NCI-H1105 (cell line): ENCODE results near the gene NBAS.
"Not testable (repeated sequence)": the region's sequence is repeated elsewhere in the genome, so short reads cannot be mapped to it uniquely, and the experiment has no call there.

Source experiments
- DNase-seq: peaks from one replicate; lab custom pipeline; 2025; lab: John Stamatoyannopoulos, UW

Gene NBAS

DNA sequence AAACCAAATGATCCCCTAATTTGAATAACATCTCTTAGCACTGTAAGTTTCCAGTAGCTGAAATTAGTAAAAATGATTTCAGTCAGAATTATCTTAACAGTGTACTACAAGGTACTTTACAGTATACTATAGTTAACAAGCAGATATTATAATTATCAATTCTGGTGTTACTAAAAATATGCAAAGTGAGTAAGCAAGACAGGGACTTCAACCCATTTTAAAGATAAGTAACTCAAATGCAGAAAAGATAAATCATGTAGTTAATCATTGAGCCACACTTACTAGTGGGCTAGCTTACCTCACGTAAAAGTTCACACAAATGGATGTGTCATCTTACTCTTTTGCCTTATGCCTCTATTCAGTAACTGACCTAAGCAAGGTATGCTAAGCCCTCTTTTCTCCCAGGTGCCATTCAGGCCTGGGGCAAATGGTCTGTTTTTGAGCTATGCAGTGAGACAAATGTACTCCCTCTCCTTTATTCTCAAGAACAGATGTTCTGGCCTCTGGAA is 101.0 kb downstream of the NBAS start:
- no peak for DNase-seq

DNA sequence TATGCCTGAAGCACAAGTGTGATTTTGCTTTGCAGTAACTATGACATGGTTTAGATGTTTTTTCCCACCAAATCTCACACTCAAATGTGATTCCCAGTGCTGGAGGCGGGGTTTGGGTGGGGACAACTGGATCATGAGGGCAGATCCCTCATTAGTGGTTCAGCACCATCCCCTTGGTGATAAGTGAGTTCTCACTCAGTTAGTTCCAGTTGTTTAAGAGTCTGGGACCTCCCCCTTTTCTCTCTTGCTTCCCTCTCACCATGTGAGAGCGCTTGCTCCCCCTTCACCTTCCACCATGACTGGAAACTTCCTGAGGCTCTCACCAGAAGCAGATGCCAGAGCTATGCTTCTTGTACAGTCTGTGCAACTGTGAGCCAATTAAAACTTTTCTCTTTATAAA is 102.9 kb downstream of the NBAS start:
- no peak for DNase-seq

DNA sequence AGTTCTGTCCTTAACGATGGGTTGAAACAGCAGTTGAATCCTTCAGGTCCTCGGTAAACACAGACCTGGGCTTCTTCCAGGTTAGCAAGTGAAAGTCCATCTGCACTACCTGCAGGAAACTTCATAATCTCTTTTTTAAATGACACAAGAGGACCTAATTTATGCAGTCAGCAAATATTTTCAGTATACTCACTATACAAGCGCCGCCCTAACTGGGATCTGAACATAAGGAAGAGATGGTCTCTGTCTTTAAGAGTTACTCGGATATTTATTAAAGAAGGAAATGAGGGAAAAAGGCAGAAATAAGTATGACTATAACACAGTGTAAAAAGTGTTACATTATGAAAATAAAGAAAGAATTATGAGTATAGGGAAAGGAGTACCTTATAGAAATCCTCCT is 103.3 kb downstream of the NBAS start:
- no peak for DNase-seq

DNA sequence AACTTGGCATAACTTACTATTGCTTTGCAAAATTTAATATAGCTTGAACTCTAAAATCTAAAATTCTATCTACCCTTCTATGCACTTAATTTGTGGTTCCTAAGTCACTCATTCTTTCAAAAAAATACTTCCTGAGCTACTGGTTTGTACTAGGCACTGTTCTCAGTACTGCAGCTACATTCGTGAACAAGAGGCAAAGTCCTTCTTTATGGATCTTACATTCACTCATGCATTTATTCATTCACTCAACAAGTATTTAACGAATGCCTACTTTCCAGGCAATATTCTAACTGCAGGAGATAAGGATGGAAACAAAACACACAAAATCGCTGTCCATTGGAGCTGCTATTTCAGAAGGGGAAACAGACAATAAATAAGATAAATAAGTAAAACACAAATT is 104.8 kb downstream of the NBAS start:
- DNase-seq, result no peak

DNA sequence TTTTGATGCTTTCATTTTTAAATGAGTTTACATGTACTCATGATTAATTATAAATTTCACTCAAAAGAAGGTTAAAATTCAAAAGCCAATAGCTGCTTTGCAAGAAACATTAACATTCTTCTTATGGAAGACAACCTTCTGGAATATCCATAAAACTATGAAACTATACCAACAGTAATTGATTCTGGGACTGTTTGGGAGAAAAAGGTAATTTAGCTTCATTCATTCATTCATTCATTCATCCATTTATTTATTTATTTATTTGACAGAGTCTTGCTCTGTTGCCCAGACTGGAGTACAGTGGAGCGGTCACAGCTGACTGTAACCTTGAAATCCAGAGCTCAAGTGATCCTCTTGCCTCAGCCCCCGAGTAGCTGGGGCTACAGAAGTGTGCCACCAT is 110.3 kb downstream of the NBAS start:
- DNase-seq, result no peak

DNA sequence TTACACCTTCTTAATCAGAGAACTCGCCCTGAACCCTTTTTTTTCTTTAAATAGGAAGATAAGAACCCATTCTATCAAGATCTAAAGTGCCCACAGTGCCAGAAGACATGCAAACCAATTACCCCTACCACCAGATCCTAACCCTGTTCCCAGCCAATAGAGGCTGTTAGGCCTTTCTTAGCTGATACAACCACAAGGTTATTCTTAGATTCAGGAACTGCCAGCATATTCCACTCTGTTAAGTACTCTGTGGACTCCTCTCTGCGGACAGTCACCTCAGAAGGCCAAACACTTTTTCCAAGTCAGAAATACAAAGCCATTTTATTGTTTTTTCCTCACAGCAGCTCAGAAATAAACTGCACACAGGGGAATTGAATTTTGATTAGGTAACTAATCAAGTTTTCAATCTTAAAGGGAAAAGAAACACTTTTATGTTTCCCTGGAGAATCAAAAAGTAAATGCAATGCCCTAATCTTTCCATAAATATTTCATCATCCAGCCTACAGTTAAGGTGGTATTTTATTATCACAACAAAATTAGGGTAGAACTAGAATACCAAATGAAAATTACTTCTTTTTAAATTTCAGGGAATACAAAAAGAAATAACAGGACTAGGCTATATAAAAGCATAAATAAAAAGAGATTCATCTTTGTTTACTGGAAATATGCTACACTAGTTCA is 111.4 kb downstream of the NBAS start:
- DNase-seq, result no peak

DNA sequence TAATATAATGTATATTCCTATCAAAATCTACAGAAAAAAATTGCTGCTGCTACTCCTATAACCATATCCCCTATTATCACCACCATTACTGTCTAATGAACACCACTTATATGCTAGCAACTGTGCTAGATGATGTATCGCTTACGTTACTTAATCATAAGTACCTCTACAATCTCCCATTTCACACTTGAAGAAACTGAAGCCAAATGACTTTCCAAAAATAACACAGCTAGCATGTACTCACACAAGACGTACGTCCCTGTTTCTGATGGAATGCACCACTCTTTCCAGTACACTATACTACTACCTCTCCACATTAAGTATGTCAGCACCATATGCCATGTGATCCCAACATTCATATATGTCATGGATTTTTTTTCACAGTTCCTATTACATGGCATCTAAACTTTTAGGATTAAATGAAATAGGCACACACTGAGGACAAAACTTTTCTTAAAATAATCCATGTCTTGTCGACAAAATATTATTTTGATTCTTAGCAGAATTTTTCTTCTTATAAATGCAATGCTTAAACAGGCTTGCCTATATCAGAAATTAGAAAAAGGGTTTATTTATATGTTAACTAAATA is 112.8 kb downstream of the NBAS start:
- no peak for DNase-seq

DNA sequence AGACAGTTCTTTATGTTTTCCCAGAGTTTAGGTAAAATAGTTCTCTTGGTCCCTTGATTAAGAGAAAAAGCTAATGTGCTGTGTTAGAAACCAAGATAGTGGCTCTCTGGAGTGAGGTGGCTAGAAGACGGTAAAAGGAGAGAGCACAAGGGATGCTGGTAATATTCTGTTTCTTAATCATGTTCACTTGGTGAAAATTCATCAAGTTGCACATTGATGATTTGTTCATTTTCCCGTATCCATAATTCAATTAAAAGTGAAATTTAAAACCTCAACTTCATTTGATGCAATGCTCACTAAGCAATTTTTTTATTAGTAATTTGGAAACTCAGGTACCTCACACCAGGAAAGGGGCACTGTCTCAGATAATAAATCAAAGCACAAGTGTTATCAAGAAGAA is 113.8 kb downstream of the NBAS start:
- DNase-seq, result no peak

DNA sequence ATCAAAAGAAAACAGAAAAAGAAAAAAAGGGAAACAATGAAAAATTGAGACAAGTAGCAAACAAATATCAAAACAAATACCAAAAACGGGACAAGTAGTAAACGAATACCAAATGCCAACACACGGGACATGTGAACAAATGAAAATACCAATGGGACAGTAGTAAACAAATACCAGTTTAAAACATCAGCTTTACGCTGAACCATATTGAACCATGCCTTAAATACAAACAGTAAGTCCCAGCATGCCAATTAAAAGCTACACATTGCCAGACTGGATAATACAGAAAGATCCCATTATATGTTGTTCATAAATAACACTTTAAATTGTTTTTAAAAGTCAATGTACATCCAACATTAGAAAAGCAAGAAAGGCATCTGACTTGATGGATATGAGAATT is 114.2 kb downstream of the NBAS start:
- no peak for DNase-seq

DNA sequence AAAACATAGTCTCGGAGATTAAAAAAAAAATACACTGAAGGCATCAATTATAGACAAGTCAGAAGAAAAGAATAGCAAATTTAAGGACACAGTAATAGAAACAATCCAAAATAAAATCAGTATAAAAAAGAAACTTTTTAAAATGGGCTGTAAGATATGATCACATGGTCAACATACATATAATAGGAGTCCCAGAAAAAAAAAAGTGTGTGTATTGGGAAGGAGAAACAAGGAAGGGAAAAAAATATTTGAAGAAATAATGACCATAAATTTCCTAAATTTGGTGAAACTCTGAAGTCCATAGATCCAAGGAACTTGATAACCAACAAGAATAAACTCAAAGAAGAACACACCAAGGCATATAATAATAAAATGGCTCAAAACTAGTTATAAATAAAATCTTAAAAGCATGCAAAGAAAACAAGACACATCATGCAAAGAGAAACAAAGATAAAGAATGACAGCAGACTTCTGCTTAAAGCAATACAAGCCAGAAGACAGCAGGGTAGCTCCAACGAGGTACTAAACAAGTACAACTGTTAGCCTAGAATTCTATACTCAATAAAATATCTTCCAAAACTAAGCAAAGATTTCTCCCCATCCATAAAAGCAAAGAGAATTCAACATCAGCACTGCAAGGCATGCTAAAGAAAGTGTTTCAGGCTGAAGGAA is 115.1 kb downstream of the NBAS start:
- DNase-seq, result no peak

DNA sequence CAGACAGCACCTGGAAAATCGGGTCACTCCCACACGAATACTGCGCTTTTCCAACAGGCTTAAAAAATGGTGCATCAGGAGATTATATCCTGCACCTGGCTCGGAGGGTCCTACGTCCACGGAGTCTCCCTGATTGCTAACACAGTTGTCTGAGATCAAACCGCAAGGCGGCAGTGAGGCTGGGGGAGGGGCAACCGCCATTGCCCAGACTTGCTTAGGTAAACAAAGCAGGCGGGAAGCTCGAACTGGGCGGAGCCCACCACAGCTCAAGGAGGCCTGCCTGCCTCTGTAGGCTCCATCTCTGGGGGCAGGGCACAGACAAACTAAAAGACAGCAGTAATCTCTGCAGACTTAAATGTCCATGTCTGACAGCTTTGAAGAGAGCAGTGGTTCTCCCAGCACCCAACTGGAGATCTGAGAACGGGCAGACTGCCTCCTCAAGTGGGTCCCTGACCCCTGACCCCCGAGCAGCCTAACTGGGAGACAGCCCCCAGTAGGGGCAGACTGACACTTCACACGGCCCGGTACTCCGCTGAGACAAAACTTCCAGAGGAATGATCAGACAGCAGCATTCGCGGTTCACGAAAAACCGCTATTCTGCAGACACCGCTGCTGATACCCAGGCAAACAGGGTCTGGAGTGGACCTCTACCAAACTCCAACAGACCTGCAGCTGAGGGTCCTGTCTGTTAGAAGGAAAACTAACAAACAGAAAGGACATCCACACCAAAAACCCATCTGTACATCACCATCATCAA is 121.2 kb downstream of the NBAS start:
- DNase-seq, result not testable (repeated sequence)

DNA sequence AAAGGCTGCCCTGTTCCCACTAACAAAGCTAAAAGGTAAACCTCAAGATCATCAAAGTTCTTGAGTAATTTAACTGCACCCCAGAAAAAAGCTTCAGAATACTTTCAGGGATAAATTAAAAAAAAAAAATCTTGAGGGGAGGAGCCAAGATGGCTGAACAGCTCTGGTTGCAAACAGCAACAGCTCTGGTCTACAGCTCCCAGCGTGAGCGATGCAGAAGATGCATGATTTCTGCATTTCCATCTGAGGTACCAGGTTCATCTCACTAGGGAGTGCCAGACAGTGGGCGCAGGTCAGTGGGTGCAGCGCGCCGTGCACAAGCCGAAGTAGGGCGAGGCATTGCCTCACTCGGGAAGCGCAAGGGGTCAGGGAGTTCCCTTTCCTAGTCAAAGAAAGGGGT is 121.8 kb downstream of the NBAS start:
- DNase-seq, result not testable (repeated sequence)

DNA sequence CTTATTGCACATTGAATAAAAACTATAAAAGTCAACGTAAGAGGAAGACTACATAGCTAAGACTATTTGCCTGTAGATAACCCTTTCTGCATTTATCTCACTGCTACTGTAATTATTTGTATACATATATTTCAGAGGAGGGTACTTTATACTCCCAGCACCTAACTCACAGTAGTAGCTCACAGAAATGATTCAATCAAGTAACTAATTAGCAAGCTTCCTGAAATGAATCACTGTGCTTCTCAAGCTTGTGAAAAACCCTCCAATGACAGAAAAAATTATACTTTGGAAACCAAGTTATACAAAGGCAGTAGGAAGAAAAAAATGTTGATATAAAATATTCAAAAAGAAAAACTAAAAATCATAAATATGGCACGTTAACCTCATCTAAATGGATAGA is 124.9 kb downstream of the NBAS start:
- DNase-seq, result no peak

DNA sequence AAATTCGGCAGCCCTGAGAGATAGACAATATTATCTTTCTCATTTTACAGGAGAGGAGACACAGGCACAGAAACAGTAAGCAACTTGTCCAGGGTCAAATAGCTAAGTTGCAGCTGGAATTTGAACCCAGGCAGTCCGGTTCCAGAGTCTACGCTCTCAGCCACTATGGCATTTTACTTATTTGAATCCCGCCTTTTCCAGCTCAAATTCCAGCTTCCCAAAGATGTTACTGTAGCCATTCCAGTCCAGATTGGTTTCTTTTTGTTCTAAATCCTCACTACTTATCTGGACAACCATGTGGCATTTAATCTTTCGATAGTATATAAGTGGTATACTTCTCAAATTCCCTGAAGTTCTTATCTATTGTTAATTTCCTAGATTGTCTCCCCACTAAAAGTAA is 125.7 kb downstream of the NBAS start:
- DNase-seq, result no peak

DNA sequence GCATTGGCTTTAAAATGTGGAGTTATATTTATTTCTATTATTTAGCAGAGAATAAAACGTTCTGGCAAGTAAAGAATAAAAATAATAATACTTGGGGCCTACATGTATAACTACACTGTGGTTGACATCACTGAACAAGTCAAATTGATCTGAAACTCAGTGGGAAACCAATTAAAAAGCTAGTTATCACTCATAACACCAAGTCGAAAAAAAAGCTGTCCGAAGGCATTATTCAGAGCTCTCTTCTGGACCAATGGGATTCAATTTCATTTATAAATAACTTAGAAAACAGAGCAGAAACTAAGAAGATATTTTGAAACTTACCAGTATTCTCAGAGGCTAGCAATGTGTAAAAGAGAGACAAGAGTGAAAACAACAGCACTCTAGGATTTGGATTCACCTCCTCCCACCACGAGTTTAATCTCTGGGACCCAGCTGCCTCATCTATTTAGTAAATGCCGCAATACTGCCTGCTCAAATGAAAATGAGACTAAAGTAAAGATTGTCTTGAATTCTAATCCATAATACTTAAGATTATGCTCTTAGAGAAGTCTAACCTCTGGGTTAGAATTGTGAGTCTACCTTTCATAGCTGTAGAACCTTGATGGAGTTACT is 128.4 kb downstream of the NBAS start:
- DNase-seq, result no peak

DNA sequence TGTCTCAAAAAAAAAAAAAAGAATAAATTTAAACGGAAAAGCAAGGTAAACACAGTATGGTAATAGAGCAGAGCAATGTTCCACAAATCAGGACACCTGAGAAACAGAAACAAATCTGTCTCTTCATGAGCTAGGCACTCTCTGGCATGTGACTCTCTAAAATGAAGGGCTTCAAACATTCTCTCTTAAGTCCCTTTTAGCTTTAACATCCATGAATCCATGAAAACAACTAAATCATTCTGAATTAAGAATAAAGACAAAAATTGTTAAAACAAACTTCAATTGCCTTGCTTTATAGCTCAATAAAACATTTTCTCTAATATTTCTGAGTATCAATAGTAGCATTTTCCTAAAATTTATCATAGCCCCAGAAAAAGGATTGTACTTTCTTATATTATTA is 132.1 kb downstream of the NBAS start:
- DNase-seq, result no peak

DNA sequence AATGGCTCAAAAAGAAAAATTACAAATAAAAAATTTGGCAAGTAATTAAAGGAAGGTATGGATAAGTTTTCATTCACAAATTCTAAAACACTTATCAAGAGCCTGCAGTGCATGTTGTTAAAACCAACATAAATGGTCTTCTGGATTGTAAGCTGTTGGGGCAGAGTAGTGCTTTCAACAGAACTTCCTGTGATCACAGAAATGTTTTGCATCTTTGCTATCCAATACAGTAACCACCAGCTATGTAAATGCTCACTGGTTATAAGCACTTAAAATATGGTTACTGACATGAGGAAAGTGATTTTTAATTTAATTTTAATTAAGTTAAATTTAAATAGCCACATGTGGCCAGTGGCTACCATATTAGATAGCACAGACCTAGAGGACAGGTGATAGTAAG is 133.1 kb downstream of the NBAS start:
- DNase-seq, result no peak

DNA sequence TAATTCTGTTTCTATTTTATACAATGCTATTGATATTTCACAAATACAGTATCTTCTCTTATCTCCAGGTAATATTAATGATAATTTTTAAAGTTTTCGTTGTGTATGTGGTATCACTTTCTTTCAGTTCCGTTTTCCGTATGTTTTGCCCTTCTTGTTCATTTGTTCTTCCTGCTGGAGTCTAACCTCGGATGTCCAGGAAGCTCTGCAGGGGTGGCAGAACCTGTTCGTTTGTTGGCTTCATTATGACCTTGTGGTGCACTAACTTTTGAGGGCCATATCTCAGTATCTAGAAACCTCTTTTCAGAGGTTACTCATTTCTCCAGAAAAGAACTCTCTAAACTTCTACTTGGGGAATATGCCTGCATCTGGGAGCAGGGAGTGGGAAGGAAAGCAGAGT is 134.5 kb downstream of the NBAS start:
- DNase-seq, result no peak

DNA sequence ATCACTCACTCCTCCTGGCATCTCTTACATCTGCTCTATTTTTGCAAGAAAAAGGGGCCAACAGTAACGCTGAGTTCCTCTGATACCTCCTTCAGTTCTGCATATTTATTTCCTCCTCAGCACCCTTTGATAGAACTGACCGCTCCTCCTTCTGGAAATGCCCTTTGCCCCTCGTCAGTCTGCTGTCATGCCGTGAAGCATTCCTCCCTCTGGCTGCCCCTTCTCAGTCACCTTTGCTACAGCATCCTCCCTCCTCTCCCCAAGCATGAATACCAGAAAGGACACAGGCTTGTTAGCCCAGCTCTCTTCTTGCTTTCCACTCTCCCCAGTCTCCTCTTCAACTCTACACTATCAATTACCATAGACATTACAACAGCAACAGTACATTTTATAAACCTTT is 135.4 kb downstream of the NBAS start:
- DNase-seq, result no peak

DNA sequence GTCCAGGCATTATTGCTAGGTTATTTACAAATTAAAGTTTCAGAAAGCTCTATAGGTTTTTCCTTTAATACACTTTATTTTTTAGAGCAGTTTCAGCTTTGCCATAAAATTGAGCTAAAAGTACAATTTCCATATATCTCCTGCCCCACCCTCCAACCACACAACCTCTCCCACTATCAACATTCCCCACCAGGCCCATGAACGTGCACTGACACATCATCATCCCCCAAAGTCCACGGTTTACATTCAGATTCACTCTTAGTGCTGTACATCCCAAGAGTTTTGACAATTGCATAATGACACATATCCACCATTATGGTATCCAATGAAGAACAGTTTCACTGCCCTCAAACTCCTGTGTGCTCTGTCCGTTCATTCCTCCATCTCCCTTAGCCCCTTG is 139.4 kb downstream of the NBAS start:
- DNase-seq, result no peak

DNA sequence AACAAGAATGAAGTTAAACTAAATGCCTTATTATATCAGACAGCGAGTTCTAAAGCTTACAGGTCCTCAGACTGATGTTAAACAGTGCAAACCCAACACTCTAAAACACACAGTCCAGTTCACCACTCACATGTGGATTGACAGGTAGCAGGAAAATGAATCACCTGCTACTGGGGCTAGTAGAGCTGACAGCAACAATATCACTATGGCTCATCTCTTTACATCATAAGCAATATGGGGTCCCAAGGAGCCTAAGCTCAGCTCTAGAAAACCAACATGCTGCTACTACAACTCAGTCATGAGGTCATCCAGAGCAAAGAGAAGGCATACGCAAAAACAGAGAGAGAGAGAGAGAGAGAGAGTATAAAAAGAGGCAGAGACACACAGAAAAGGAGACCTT is 145.4 kb downstream of the NBAS start:
- no peak for DNase-seq

DNA sequence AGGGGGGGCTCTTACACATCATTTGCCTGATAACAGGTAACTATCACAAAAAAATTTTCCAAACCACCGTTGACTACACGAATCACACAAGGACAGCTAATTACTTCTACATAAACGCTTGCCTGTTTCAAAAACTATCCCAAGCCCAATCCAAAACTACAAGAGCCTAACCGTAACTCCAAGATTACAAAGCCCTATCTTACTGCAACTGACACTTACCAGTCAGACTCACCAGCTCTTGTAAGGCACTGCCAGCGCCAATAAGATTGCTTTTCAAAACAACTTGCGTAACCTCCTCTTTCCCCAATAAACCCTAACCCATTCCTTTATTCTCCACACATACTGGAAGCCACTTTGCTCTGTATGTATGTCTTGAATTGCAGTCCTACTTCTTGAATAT is 148.4 kb downstream of the NBAS start:
- no peak for DNase-seq
